Stomach (tissue), 4 donors: ENCODE measurements around the gene TMEM178B.

Experiments used
- POLR2A ChIP-seq, 4 donors: fragments of 450-650 bp; IDR thresholded peaks; one replicate each; pipeline ENCODE4 v1.6.1; 2016; ENCODE audit warnings: antibody characterized with exemption in 4 of 4, control low read depth in 2 of 4, mild to moderate bottlenecking in 1 of 4, moderate library complexity in 1 of 4
- POLR2AphosphoS5 ChIP-seq, 3 donors: sonication (generic); formaldehyde crosslinking; IDR thresholded peaks; one replicate each; pipeline ENCODE4 v1.6.1; 2016; ENCODE audit warnings: antibody characterized with exemption in 3 of 3
- TF ChIP-seq, protein P1 (sequence below), 7 experiments: fragments of 450-650 bp in 4 of 7; fragments of 200-600 bp in 3 of 7; sonication (generic) in 3 of 7; IDR thresholded peaks; one replicate each; pipeline ENCODE4 v1.5.1; 2016 to 2019; ENCODE audit warnings: antibody characterized with exemption in 7 of 7, control low read depth in 2 of 7, mild to moderate bottlenecking in 1 of 7

DNA sequence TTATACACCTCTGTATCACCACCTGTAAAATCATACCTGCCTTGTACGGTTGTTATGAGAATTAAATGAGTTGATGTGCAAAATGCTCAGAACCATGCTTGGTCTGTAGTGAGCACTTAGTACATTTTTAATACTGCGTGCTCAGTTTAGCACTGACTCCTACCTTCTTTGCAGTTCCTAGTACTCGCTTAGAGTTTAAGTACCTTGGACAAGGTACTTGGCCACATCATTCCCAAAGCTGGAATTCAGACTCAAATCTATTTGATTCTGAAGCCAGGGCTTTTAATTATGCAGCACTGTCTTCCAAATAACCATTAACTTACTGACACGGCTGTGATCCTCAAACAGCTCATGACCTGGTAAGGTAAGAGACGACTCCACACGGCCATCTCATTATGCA lies 377.4 kb downstream of the TMEM178B start:
- TF ChIP-seq POLR2A (IDR thresholded peaks at IDR 0.05), result no peak
- TF ChIP-seq, protein P1, sequence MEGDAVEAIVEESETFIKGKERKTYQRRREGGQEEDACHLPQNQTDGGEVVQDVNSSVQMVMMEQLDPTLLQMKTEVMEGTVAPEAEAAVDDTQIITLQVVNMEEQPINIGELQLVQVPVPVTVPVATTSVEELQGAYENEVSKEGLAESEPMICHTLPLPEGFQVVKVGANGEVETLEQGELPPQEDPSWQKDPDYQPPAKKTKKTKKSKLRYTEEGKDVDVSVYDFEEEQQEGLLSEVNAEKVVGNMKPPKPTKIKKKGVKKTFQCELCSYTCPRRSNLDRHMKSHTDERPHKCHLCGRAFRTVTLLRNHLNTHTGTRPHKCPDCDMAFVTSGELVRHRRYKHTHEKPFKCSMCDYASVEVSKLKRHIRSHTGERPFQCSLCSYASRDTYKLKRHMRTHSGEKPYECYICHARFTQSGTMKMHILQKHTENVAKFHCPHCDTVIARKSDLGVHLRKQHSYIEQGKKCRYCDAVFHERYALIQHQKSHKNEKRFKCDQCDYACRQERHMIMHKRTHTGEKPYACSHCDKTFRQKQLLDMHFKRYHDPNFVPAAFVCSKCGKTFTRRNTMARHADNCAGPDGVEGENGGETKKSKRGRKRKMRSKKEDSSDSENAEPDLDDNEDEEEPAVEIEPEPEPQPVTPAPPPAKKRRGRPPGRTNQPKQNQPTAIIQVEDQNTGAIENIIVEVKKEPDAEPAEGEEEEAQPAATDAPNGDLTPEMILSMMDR (IDR thresholded peaks at IDR 0.05), result no peak
- TF ChIP-seq POLR2AphosphoS5 (IDR thresholded peaks at IDR 0.05), result no peak
